ENCODE data around the gene LSP1.
A peak's percentile ranks its signal among the peaks of the same experiment; 100 is the strongest.
"Not testable (repeated sequence)": the region's sequence is repeated elsewhere in the genome, so short reads cannot be mapped to it uniquely, and the experiment has no call there.

LSP1 gene

DNA sequence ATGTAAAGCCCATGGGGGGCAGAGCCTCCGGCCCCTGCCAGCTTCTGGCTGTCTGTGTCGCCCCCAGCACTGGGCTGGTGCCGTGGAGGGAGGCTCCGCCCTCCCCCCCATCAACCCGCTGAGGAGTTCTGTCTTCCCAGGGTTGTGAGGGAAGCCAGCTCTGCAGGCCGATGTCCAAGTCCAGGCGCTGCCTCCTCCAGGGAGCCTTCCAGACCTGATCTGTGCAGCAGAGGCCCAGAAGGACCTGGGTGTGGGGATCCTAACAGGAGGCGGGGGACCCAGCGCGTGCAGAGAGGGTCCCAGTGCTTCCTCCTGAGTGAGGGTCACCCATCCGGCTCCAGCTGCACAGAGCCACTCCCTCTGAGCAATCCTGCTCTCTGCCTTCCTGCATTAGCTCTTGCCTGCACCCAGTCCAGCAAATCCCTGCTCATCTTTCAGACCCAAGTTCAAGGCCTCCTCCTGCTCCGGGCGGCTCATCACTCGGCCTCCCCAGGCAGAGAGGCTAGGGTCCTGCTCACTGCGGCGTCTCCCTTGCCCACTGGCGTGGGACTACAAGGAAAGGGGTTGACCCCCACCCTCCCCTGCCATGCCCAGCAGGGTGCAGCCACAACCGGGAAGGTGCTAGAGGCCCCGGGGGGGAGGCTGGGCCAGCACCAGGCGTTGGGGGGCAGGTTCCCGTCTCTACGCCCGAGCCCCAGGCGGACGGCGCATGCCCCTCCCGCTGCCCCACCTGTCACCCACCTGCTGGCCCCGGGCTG lies 22.4 kb downstream of the LSP1 start:
- H3K4me3 ChIP-seq (ENCODE audit: low read depth, low read length), result no peak overlapping the region
- DNase-seq (ENCODE audit: low read depth, low spot score), result no peak
- in situ Hi-C loops (cut with HindIII; ENCODE audit: low sequenced_read_pairs), result no loop called here
- TF ChIP-seq, protein P1, sequence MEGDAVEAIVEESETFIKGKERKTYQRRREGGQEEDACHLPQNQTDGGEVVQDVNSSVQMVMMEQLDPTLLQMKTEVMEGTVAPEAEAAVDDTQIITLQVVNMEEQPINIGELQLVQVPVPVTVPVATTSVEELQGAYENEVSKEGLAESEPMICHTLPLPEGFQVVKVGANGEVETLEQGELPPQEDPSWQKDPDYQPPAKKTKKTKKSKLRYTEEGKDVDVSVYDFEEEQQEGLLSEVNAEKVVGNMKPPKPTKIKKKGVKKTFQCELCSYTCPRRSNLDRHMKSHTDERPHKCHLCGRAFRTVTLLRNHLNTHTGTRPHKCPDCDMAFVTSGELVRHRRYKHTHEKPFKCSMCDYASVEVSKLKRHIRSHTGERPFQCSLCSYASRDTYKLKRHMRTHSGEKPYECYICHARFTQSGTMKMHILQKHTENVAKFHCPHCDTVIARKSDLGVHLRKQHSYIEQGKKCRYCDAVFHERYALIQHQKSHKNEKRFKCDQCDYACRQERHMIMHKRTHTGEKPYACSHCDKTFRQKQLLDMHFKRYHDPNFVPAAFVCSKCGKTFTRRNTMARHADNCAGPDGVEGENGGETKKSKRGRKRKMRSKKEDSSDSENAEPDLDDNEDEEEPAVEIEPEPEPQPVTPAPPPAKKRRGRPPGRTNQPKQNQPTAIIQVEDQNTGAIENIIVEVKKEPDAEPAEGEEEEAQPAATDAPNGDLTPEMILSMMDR (IDR thresholded peaks at IDR 0.05; ENCODE audit: low read depth, low read length), result no peak

DNA sequence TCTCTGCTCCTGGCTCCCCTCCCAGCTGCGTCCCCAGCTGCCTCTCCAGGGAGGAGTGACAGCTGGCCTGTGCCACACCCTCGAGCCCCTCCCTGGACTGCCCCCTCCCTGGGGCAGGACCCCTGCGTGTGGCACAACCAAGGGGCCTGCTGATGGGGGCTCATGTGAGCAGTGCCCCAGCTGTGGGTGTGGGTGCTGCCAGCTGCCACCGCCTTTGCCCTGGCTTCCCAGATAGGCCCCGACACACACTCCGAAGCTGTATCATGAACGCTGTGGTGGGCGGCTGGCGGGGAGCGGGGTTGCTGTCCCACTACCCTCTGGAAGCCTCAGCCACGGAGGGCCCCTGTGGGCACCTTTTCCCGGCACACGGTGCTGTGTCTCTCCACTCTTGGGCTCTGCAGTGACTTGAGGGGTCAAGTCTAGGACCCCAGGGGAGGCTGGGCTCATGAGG lies 23.0 kb downstream of the LSP1 start:
- H3K4me3 ChIP-seq (ENCODE audit: low read depth, low read length); in situ Hi-C loops (cut with HindIII; ENCODE audit: low sequenced_read_pairs); DNase-seq (ENCODE audit: low read depth, low spot score): not testable (repeated sequence)

DNA sequence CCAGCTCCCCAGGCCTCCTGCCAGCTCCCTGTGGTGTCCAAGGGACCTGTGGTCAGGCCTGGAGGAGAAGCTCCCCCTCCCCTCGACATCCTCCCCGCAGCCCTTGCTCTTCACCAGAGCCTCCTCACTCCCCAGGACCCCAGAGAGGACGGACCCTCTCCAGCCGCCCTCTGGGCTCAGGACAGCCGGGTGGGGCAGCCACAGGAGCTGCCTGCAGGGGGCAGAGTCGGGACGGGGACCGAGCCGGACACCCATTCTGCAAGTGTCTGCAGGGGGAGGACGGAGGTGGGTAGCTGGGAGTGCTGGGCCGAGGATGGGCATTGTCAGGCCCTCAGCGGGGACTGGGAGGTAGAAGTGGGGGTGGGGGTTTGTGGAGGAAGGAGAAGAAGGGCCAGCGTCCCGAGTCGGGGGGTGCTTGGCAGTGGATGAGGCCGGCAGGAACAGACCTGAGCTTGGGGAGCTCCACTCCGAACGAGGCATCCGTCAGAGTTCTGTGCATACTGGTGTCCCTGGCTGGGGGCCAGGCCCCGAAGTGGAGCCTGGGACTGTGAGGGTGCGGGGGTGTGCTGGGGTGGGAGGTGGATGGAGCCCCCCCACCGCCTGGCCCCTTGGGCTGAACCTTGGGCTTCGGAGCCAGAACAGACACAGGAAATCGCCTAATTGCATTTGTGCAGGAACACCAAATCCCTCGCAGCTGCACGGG lies 23.6 kb downstream of the LSP1 start:
- H3K4me3 ChIP-seq (ENCODE audit: low read depth, low read length), result no peak overlapping the region
- in situ Hi-C loops (cut with HindIII; ENCODE audit: low sequenced_read_pairs), result no loop called here
- peak; percentile 65 for DNase-seq (ENCODE audit: low read depth, low spot score)
- TF ChIP-seq, protein P1 (IDR thresholded peaks at IDR 0.05; ENCODE audit: low read depth, low read length), result peak; percentile 73

DNA sequence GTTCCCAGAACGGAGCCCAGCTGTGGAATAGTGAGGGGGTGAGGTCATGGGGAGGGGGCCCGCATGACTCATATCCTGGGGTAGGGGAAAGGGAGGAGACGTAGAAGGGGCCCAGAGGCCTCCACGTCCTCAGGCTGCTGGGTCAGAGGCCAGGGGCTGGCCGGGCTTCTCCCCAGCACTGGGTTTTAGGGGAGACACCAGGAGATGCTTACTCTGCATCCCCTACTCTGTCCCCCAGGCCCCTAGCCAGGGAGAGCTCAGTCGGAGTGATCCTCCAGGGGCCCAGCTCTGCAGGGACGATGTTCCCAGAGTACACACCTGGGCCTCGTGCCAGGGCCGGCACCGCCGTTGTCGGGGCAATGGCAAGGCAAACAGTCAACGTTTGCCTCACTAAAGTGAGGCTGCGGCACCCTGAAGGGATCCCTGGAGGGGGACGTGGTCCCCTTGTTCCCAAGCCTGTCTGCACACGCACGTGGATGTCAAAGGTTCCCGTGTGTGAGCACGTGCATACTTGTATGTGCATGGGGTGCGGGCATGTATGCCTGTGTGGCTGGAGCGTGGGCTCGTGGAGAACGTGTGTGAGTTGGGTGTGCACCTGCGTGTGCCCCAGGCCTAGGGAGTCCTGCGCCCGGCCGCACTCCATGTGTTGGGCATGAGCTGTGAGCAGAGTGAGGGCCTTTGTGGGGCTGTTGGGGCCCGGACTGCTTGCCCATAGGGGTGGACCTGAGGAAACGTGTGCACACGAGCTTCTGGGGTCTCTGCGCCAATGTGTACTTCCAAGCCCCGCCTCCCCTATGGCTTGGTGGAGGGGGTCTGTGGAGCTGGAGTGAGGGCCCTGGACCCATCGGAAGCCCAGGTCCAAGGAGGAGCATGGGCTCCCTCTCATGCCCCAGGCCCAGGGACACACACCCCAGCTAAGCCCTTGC lies 24.6 kb downstream of the LSP1 start:
- in situ Hi-C loops (cut with HindIII; ENCODE audit: low sequenced_read_pairs), result no loop called here
- peak; percentile 72 for DNase-seq (ENCODE audit: low read depth, low spot score)
- TF ChIP-seq, protein P1 (IDR thresholded peaks at IDR 0.05; ENCODE audit: low read depth, low read length), result no peak
- H3K4me3 ChIP-seq (ENCODE audit: low read depth, low read length), result no peak overlapping the region

DNA sequence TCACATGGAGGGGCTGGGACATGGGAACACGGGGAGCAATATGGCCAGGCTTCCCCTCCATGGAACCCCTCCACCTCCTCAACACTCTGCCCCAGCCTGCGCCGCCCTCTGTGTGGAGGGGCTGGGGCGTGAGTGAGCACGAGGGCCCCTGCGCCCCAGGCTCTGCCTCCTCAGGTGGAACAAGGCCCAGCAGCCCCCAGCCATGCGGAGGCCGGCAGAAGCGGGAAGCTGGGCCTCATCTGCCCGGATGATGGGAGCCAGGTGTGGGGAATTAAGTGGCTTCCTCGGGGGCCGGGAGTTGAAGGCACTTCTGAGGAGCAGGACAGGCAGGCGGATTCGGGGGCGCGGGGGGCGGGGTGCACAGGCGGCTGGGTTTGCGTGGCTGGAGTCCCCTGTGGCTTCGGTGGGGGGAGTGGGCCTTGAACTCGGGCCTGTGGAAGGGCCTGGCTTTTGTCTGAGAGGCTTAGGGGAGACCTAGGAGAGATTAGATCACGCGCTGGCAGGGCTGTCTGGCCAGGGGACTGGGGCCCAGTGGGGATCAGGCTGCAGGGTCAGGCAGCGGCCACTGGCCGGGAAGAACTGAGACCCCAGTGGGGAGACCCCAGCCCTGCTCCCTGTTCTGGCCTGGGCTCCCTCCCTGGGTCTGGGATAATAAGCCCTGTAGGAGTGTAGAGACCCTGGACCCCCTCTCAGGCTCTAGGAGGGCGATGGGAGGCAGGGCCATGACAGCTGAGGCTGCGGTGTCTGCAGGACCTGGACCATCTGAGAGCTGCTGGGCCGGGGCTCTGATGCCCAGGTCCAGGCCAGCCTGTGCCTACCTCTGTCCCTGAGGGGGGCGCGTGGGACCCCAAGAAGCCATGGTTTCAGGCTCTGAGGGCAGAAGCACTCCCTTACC lies 25.5 kb downstream of the LSP1 start:
- no peak for DNase-seq (ENCODE audit: low read depth, low spot score)
- no peak overlapping the region for H3K4me3 ChIP-seq (ENCODE audit: low read depth, low read length)
- in situ Hi-C loops (cut with HindIII; ENCODE audit: low sequenced_read_pairs), result no loop called here
- TF ChIP-seq, protein P1 (IDR thresholded peaks at IDR 0.05; ENCODE audit: low read depth, low read length), result no peak

DNA sequence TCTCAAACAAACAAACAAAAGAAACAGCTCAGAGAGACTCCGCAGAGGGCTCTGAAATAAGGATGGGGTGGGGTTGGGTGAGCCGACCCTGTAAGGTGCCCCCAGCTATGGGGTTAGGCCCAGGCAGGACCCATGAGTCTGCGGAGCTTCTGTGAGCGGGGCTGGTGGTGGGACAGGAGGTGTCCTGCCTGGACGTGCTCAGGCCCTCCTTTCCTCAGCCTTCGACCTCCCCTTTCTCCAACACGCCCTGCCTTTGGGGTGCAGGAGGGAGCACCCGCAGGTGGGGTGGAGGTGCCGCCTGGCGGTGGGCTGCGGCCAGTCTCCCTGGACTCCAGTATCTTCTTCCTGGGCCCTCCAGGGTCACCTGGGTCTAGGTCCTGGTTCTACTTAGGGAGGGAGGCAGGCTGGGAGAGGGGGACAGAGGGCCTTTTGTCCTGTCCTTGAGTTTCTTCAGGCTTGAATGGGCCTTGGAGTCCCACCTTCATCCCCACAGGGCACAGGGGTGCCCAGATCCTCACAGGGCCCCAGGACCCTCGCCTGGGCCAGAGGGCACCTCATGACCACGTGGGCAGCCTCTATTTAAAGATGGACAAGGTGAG lies 26.6 kb downstream of the LSP1 start:
- TF ChIP-seq, protein P1 (IDR thresholded peaks at IDR 0.05; ENCODE audit: low read depth, low read length), result no peak
- DNase-seq (ENCODE audit: low read depth, low spot score), result no peak
- no peak overlapping the region for H3K4me3 ChIP-seq (ENCODE audit: low read depth, low read length)
- in situ Hi-C loops (cut with HindIII; ENCODE audit: low sequenced_read_pairs), result no loop called here

All from astrocyte of the spinal cord (primary cell).